AG04449 (cell line): ENCODE data around the gene LIN37.

Experiments
- CTCF ChIA-PET: fragments of 350-600 bp; formaldehyde crosslinking; extraction: SDS; loops from one replicate; lab custom pipeline; 2021; ENCODE audit warnings: antibody characterized with exemption; lab: Yijun Ruan, JAX
- POLR2A ChIA-PET: fragments of 400-600, 350-600 bp; formaldehyde crosslinking; extraction: SDS; loops from one replicate; lab custom pipeline; 2020; ENCODE audit warnings: antibody characterized with exemption, inconsistent platforms; lab: Yijun Ruan, JAX
- DNase-seq: peaks from one replicate; pipeline ENCODE4 v3.0.0-alpha.2; 2010; ENCODE audit warnings: low read depth, low spot score
- H3K4me3 ChIP-seq: 2 replicates; pipeline ENCODE4 v1.5.1; 2011; ENCODE audit warnings: low read depth, mild to moderate bottlenecking, control low read depth, low read length
- CTCF ChIP-seq: IDR thresholded peaks from one replicate; pipeline ENCODE4 v1.5.1; 2011; ENCODE audit warnings: mild to moderate bottlenecking, moderate library complexity, low read length, control low read depth, inconsistent platforms; ENCODE audit not compliant: insufficient read depth; ENCODE audit errors: missing control alignments

LIN37 gene

GRCh38 chr19:35746531-35746930 is 1.8 kb upstream of the LIN37 start:
- no peak for TF ChIP-seq CTCF
- ChIA-PET POLR2A (no interaction called here), CTCF (interaction anchor here (1.5 to 1.6 kb wide), 2 partner anchors 11 to 47 kb away, joined by 3 to 4 read pairs; partner anchors contain the start of gene PROSER3)
- DNase-seq: no peak
- H3K4me3 ChIP-seq: peak overlapping the region; percentile 84

- DNase-seq: no peak
- TF ChIP-seq CTCF: no peak
- H3K4me3 ChIP-seq: no peak overlapping the region
- ChIA-PET CTCF (interaction anchor here (1.0 kb wide), 1 partner anchor 10 kb away, joined by 3 read pairs; no protein-coding TSS in a partner anchor), POLR2A (no interaction called here)
These were observed 1.8 kb downstream of the LIN37 start for GRCh38 chr19:35750167-35750566.

GRCh38 chr19:35751839-35752745 is 3.7 kb downstream of the LIN37 start:
- no peak for DNase-seq
- ChIA-PET POLR2A (no interaction called here), CTCF (no interaction called here)
- no peak for TF ChIP-seq CTCF
- H3K4me3 ChIP-seq: no peak overlapping the region

GRCh38 chr19:35752746-35753350 is 4.5 kb downstream of the LIN37 start:
- ChIA-PET CTCF (no interaction called here), POLR2A (no interaction called here)
- no peak for DNase-seq
- TF ChIP-seq CTCF: no peak
- H3K4me3 ChIP-seq: no peak overlapping the region

- POLR2A ChIA-PET: interaction anchor here (0.7 kb wide), 1 partner anchor 14 kb away, joined by 3 read pairs; no protein-coding TSS in a partner anchor
- CTCF ChIA-PET: no interaction called here
- TF ChIP-seq CTCF: no peak
- no peak overlapping the region for H3K4me3 ChIP-seq
- DNase-seq: no peak
These were observed 5.4 kb downstream of the LIN37 start for GRCh38 chr19:35753634-35754369.
